ENCODE data around the gene COL25A1. TPM values are rescaled to one million over a fixed set of nuclear protein-coding genes. Genes with fewer than 3 reads are reported as not detected.

The COL25A1 gene
- total and polyA plus RNA-seq, 4 donors = 0.61 to 4.4 (median 2.1) TPM

DNA sequence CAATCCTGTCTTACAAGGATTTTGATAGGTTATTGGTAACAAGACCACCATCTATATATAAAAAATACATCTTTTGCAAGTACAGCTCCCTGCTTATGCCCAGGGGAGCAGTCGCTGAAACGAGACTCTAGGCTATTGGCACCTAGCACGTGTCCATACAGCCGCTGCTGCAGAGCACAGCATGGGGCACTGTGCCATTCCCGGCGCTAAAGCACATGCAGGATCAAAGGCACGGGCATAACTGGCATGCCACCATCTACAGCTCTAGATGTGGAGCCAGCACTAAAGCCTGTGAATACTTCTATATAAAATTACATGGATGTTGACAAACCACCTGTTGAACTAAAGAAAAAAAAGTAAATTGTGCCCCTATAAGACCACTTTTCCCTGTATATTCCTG, 144.8 kb downstream of the COL25A1 start (continued):
- TF ChIP-seq, protein P1, sequence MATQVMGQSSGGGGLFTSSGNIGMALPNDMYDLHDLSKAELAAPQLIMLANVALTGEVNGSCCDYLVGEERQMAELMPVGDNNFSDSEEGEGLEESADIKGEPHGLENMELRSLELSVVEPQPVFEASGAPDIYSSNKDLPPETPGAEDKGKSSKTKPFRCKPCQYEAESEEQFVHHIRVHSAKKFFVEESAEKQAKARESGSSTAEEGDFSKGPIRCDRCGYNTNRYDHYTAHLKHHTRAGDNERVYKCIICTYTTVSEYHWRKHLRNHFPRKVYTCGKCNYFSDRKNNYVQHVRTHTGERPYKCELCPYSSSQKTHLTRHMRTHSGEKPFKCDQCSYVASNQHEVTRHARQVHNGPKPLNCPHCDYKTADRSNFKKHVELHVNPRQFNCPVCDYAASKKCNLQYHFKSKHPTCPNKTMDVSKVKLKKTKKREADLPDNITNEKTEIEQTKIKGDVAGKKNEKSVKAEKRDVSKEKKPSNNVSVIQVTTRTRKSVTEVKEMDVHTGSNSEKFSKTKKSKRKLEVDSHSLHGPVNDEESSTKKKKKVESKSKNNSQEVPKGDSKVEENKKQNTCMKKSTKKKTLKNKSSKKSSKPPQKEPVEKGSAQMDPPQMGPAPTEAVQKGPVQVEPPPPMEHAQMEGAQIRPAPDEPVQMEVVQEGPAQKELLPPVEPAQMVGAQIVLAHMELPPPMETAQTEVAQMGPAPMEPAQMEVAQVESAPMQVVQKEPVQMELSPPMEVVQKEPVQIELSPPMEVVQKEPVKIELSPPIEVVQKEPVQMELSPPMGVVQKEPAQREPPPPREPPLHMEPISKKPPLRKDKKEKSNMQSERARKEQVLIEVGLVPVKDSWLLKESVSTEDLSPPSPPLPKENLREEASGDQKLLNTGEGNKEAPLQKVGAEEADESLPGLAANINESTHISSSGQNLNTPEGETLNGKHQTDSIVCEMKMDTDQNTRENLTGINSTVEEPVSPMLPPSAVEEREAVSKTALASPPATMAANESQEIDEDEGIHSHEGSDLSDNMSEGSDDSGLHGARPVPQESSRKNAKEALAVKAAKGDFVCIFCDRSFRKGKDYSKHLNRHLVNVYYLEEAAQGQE (IDR thresholded peaks at IDR 0.05) = no peak
- no peak for TF ChIP-seq HNF4G (IDR thresholded peaks at IDR 0.05)
- TF ChIP-seq NR2F2 (IDR thresholded peaks at IDR 0.05) = no peak
- TF ChIP-seq TAF1 (conservative IDR thresholded peaks at IDR 0.05) = no peak
- TF ChIP-seq EGR1 (IDR thresholded peaks at IDR 0.05; ENCODE audit: low read depth in 2 of 2) = no peak

DNA sequence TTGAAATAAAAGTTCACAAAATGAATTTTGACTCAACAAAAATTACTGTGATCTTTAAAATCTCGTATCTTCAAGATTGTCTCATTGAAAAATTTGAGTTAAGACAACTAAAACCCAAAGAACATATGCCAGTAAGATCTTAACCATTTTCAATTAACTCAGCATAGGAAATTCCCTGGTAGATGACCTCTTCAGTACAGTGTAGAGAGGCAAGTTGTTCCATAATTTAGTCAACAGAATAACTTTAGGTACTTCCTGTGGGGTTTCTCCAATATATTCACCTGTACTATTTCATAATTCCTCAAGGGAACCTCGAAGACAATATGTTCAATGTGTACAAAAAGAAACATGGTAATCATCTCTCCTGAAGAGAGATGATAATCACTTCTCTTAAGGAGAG, 145.3 kb downstream of the COL25A1 start:
- H3K9ac ChIP-seq (ENCODE audit: low read depth in 1 of 2, low read length in 2 of 2) = no peak overlapping the region
- no peak overlapping the region for H3K27ac ChIP-seq (ENCODE audit: low read depth in 1 of 2, low read length in 2 of 2)
- H3K4me3 ChIP-seq (ENCODE audit: low read depth in 1 of 3, low read length in 3 of 3) = no peak overlapping the region
- peaks cover 0 to 2% (median 0%) of the 10 kb centered on the region in 4 donors for H3K27me3 ChIP-seq (ENCODE audit: control insufficient read depth in 4 of 4, insufficient read depth in 4 of 4, low read length in 3 of 4)
- no peak for DNase-seq (ENCODE audit: low spot score)
- WGBS = 66% methylated on average over 2 of the region's 2 CpGs
- H3K36me3 ChIP-seq (ENCODE audit: control insufficient read depth in 4 of 4, insufficient read depth in 3 of 4, low read depth in 1 of 4, low read length in 3 of 4) = no peaks in the 10 kb centered on the region
- no peaks in the 10 kb centered on the region for H3K9me3 ChIP-seq (ENCODE audit: control insufficient read depth in 4 of 4, low read length in 3 of 4)
- no peaks in the 10 kb centered on the region for H3K4me1 ChIP-seq (ENCODE audit: control insufficient read depth in 4 of 4, insufficient read depth in 4 of 4, low read length in 3 of 4)
- TF ChIP-seq GABPA (IDR thresholded peaks at IDR 0.05 in 1 of 2, conservative IDR thresholded peaks at IDR 0.05 in 1 of 2) (no peak), YY1 (IDR thresholded peaks at IDR 0.05) (no peak), JUND (IDR thresholded peaks at IDR 0.05) (no peak), FOXA1 (IDR thresholded peaks at IDR 0.05) (no peak), NR2F2 (IDR thresholded peaks at IDR 0.05) (no peak), RAD21 (IDR thresholded peaks at IDR 0.05) (no peak), SP1 (IDR thresholded peaks at IDR 0.05) (no peak), HNF4A (conservative IDR thresholded peaks at IDR 0.05) (no peak), FOXA2 (IDR thresholded peaks at IDR 0.05) (no peak), EGR1 (IDR thresholded peaks at IDR 0.05; ENCODE audit: low read depth in 2 of 2) (no peak), HNF4G (IDR thresholded peaks at IDR 0.05) (no peak)
- TF ChIP-seq, protein P1 (IDR thresholded peaks at IDR 0.05) = no peak
- TF ChIP-seq, protein P2, sequence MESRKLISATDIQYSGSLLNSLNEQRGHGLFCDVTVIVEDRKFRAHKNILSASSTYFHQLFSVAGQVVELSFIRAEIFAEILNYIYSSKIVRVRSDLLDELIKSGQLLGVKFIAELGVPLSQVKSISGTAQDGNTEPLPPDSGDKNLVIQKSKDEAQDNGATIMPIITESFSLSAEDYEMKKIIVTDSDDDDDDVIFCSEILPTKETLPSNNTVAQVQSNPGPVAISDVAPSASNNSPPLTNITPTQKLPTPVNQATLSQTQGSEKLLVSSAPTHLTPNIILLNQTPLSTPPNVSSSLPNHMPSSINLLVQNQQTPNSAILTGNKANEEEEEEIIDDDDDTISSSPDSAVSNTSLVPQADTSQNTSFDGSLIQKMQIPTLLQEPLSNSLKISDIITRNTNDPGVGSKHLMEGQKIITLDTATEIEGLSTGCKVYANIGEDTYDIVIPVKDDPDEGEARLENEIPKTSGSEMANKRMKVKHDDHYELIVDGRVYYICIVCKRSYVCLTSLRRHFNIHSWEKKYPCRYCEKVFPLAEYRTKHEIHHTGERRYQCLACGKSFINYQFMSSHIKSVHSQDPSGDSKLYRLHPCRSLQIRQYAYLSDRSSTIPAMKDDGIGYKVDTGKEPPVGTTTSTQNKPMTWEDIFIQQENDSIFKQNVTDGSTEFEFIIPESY (IDR thresholded peaks at IDR 0.05) = no peak
- TF ChIP-seq, protein P3, sequence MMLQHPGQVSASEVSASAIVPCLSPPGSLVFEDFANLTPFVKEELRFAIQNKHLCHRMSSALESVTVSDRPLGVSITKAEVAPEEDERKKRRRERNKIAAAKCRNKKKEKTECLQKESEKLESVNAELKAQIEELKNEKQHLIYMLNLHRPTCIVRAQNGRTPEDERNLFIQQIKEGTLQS (IDR thresholded peaks at IDR 0.05) = no peak
- TF ChIP-seq, protein P4, sequence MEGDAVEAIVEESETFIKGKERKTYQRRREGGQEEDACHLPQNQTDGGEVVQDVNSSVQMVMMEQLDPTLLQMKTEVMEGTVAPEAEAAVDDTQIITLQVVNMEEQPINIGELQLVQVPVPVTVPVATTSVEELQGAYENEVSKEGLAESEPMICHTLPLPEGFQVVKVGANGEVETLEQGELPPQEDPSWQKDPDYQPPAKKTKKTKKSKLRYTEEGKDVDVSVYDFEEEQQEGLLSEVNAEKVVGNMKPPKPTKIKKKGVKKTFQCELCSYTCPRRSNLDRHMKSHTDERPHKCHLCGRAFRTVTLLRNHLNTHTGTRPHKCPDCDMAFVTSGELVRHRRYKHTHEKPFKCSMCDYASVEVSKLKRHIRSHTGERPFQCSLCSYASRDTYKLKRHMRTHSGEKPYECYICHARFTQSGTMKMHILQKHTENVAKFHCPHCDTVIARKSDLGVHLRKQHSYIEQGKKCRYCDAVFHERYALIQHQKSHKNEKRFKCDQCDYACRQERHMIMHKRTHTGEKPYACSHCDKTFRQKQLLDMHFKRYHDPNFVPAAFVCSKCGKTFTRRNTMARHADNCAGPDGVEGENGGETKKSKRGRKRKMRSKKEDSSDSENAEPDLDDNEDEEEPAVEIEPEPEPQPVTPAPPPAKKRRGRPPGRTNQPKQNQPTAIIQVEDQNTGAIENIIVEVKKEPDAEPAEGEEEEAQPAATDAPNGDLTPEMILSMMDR (IDR thresholded peaks at IDR 0.05; ENCODE audit: low read depth, low read length, missing input control) = no peak
- TF ChIP-seq, protein P5, sequence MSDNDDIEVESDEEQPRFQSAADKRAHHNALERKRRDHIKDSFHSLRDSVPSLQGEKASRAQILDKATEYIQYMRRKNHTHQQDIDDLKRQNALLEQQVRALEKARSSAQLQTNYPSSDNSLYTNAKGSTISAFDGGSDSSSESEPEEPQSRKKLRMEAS (IDR thresholded peaks at IDR 0.05) = no peak
